Measurements from ENCODE around the gene CHST7. TPM values are rescaled to one million over a fixed set of nuclear protein-coding genes. Genes with fewer than 3 reads are reported as not detected.

Gene CHST7
- total and polyA plus RNA-seq, 2 of the 8 experiments (the other 6 are each of a cell fraction or from before 2014, with no cell fraction given): 7.9 to 14.1 TPM

GRCh38 chrX:46572340-46572936 lies 1.1 kb upstream of the CHST7 start (continued):
- TF ChIP-seq CHD2 (IDR thresholded peaks at IDR 0.05; ENCODE audit: low read length) (no peak), ASH2L (IDR thresholded peaks at IDR 0.05; ENCODE audit: low read length) (no peak), RFX5 (IDR thresholded peaks at IDR 0.05; ENCODE audit: borderline replicate concordance, low read depth, low read length) (no peak), SP2 (IDR thresholded peaks at IDR 0.05; ENCODE audit: low read length) (no peak), SRF (IDR thresholded peaks at IDR 0.05; ENCODE audit: low read depth, low read length) (no peak), MAX (IDR thresholded peaks at IDR 0.05) (no peak), TCF12 (IDR thresholded peaks at IDR 0.05; ENCODE audit: low read depth, low read length) (no peak), E2F6 (IDR thresholded peaks at IDR 0.05) (no peak), EZH2 (IDR thresholded peaks at IDR 0.05; ENCODE audit: low read depth, low read length, severe bottlenecking) (no peak)

Measured in H1 (cell line).